ENCODE data around the gene NSG1. TPM values are rescaled to one million over a fixed set of nuclear protein-coding genes. Genes with fewer than 3 reads are reported as not detected.

Gene NSG1
- total RNA-seq, 3 donors from 2014 or later (not counting 1 experiment from before 2014, with no cell fraction given) = 1.2 to 5.8 TPM; not detected in 1

DNA sequence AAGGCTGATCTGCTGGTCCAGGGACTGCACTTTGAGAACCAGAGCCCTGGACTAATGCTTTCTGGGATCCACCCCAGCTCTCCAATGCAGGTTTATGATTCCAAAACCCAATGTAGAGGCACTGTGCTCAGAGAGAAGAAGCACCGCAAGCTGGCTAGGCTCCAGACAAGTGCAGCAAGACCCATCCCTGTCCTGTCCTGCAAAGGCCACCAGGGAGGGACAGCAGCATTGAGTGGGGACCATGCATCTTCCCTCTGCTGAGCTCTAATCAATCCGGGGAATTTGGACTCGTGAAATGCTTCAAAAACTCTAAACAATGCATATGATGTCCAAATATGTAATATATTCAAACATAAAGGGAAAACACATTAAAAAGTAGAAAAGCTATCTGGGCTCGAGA lies 10.8 kb upstream of the NSG1 start:
- Histone ChIP-seq H3K27me3 (ENCODE audit: control insufficient read depth, insufficient read depth, low read length) (no peaks in the 10 kb centered on the region), H3K27ac (ENCODE audit: low read length) (no peak overlapping the region), H3K36me3 (ENCODE audit: control insufficient read depth, insufficient read depth, low read length) (no peaks in the 10 kb centered on the region), H3K4me3 (ENCODE audit: low read length) (no peak overlapping the region), H3K4me1 (ENCODE audit: control insufficient read depth, insufficient read depth, low read length) (no peaks in the 10 kb centered on the region), H3K9me3 (ENCODE audit: control insufficient read depth, insufficient read depth, low read length) (no peaks in the 10 kb centered on the region)
- no peaks in the 10 kb centered on the region for H3K36me3 Mint-ChIP-seq
- peaks cover 2 to 3% of the 10 kb centered on the region in 2 donors for H3K9me3 Mint-ChIP-seq
- DNase-seq (no peak), ATAC-seq (no peak)
- peaks cover 22 to 23% of the 10 kb centered on the region in 2 donors for H3K27me3 Mint-ChIP-seq (ENCODE audit: low read depth in 2 of 2)
- TF ChIP-seq, protein P1, sequence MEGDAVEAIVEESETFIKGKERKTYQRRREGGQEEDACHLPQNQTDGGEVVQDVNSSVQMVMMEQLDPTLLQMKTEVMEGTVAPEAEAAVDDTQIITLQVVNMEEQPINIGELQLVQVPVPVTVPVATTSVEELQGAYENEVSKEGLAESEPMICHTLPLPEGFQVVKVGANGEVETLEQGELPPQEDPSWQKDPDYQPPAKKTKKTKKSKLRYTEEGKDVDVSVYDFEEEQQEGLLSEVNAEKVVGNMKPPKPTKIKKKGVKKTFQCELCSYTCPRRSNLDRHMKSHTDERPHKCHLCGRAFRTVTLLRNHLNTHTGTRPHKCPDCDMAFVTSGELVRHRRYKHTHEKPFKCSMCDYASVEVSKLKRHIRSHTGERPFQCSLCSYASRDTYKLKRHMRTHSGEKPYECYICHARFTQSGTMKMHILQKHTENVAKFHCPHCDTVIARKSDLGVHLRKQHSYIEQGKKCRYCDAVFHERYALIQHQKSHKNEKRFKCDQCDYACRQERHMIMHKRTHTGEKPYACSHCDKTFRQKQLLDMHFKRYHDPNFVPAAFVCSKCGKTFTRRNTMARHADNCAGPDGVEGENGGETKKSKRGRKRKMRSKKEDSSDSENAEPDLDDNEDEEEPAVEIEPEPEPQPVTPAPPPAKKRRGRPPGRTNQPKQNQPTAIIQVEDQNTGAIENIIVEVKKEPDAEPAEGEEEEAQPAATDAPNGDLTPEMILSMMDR (IDR thresholded peaks at IDR 0.05) = no peak
- no peak overlapping the region for H3K27ac Mint-ChIP-seq
- H3K4me1 Mint-ChIP-seq = no peaks in the 10 kb centered on the region
- intact Hi-C loops (cut with micrococcal nuclease) = no loop called here
- H3K4me3 Mint-ChIP-seq = no peak overlapping the region
- WGBS (ENCODE audit: insufficient coverage) = 81% methylated on average over 2 of the region's 4 CpGs

DNA sequence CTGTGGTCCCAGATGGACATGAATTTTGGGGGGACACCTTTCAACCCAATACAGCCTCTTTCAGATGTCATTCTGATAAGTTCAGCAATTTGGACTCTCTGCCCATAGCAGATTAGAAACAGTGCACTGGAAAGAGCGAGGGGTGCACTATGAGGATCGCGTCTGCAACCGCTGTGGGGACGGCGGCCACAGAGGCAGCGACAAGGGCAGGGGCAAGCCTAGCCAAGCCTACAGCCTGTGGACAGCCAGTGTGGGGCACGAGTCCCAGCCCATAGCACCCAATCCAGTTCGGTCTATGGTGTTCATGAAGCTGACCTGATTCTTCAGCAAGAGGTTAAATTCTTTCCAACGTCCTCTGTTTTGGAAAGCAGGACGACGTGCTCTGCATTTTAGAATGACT lies 9.7 kb upstream of the NSG1 start:
- Mint-ChIP-seq H3K27me3 (ENCODE audit: low read depth in 2 of 2) (peaks cover 29 to 35% of the 10 kb centered on the region in 2 donors), H3K4me3 (no peak overlapping the region), H3K9me3 (peaks cover 2 to 3% of the 10 kb centered on the region in 2 donors), H3K36me3 (no peaks in the 10 kb centered on the region), H3K4me1 (no peaks in the 10 kb centered on the region), H3K27ac (no peak overlapping the region)
- ATAC-seq (no peak), DNase-seq (no peak)
- TF ChIP-seq, protein P1 (IDR thresholded peaks at IDR 0.05) = no peak
- 91% methylated on average over 12 of the region's 12 CpGs for WGBS (ENCODE audit: insufficient coverage)
- H3K27ac ChIP-seq (ENCODE audit: low read length) = no peak overlapping the region
- no peak overlapping the region for H3K4me3 ChIP-seq (ENCODE audit: low read length)
- H3K4me1 ChIP-seq (ENCODE audit: control insufficient read depth, insufficient read depth, low read length) = no peaks in the 10 kb centered on the region
- intact Hi-C loops (cut with micrococcal nuclease) = no loop called here
- H3K27me3 ChIP-seq (ENCODE audit: control insufficient read depth, insufficient read depth, low read length) = no peaks in the 10 kb centered on the region
- H3K9me3 ChIP-seq (ENCODE audit: control insufficient read depth, insufficient read depth, low read length) = no peaks in the 10 kb centered on the region
- no peaks in the 10 kb centered on the region for H3K36me3 ChIP-seq (ENCODE audit: control insufficient read depth, insufficient read depth, low read length)

DNA sequence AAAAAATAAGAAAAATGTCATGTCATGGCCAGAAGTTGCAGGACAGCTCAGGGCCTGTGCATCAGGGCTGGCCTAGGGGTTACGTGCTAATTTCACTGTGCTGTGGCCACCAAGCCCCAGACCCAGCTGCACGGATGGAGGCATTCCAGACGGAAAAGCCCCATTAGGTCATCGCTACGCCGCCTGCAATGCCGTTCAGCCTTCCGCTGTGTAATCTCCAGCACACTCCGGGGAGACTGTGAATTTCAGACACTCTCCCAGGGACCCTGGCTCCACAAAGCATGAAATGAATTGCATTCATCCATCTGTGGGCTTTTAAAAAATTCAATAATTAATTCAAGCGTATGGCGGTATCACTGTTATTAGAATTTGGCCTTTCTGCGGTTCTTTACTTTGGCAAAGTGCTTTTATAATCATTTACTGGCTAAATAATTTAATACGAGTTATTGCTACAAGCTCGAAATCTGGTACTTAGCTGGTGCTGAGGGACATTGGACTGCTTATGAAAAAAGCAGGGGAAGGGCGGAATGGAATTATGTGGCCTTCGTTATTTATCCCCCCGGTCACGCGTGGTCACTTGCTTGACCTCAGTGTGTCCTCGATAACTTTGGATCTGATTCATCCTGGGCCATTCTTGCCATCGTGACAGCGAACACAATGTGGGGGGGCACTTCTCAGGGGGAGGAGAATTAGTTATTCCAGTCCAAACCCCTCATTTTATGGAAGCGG lies 9.0 kb upstream of the NSG1 start:
- Mint-ChIP-seq H3K4me1 (no peaks in the 10 kb centered on the region), H3K27ac (no peak overlapping the region), H3K27me3 (ENCODE audit: low read depth in 2 of 2) (peaks cover 33 to 42% of the 10 kb centered on the region in 2 donors), H3K9me3 (peaks cover 2 to 3% of the 10 kb centered on the region in 2 donors), H3K36me3 (no peaks in the 10 kb centered on the region), H3K4me3 (no peak overlapping the region)
- DNase-seq (no peak), ATAC-seq (no peak)
- no peak overlapping the region for H3K4me3 ChIP-seq (ENCODE audit: low read length)
- H3K27ac ChIP-seq (ENCODE audit: low read length) = no peak overlapping the region
- H3K36me3 ChIP-seq (ENCODE audit: control insufficient read depth, insufficient read depth, low read length) = no peaks in the 10 kb centered on the region
- WGBS (ENCODE audit: insufficient coverage) = 92% methylated on average over 23 of the region's 23 CpGs
- H3K9me3 ChIP-seq (ENCODE audit: control insufficient read depth, insufficient read depth, low read length) = no peaks in the 10 kb centered on the region
- intact Hi-C loops (cut with micrococcal nuclease) = no loop called here
- no peaks in the 10 kb centered on the region for H3K4me1 ChIP-seq (ENCODE audit: control insufficient read depth, insufficient read depth, low read length)
- TF ChIP-seq, protein P1 (IDR thresholded peaks at IDR 0.05) = no peak
- no peaks in the 10 kb centered on the region for H3K27me3 ChIP-seq (ENCODE audit: control insufficient read depth, insufficient read depth, low read length)
